Psoas muscle (tissue), 8 donors: ENCODE results near the gene MYO5C. TPM values are rescaled to one million over a fixed set of nuclear protein-coding genes. Genes with fewer than 3 reads are reported as not detected.

ENCODE experiments used
- ATAC-seq, 4 donors: fragments of 200-7000 bp; cut with Tn5 transposase; one replicate each; pipeline ENCODE4 v1.9.1; 2020; ENCODE audit warnings: moderate library complexity in 3 of 4, mild to moderate bottlenecking in 2 of 4
- DNase-seq, 2 donors: peaks; one replicate each; pipeline ENCODE4 v3.0.0-alpha.2; 2020
- H3K27ac ChIP-seq: fragments of 200-600 bp; one replicate; pipeline ENCODE4 v1.8.0; 2022
- H3K27me3 ChIP-seq, 3 donors: fragments of 200-600 bp in 1 of 3; one replicate each; pipeline versions ENCODE4 v1.6.1 to v1.8.0; 2013 to 2022; ENCODE audit warnings: low read length in 2 of 3, mild to moderate bottlenecking in 2 of 3, moderate library complexity in 1 of 3; ENCODE audit not compliant: insufficient read depth in 3 of 3
- H3K36me3 ChIP-seq, 2 donors: fragments of 200-600 bp in 1 of 2; one replicate each; pipeline versions ENCODE4 v1.6.1 to v1.8.0; 2013 to 2022; ENCODE audit warnings: low read depth in 1 of 2, mild to moderate bottlenecking in 1 of 2, moderate library complexity in 1 of 2; ENCODE audit not compliant: insufficient read depth in 1 of 2
- H3K4me1 ChIP-seq: fragments of 200-600 bp; one replicate; pipeline ENCODE4 v1.8.0; 2022
- H3K4me3 ChIP-seq: fragments of 200-600 bp; one replicate; pipeline ENCODE4 v1.8.0; 2022; ENCODE audit warnings: mild to moderate bottlenecking
- H3K9me3 ChIP-seq: fragments of 200-600 bp; one replicate; pipeline ENCODE4 v1.8.0; 2022
- CTCF ChIP-seq: fragments of 200-600 bp; IDR thresholded peaks from one replicate; pipeline ENCODE4 v1.8.0; 2022; ENCODE audit warnings: antibody characterized with exemption
- WGBS, 3 donors: extraction: QIAGEN DNeasy Blood & Tissue Kit; methylation state at CpG; one replicate each; pipeline versions ENCODE4 v1.1.6 to v1.1.7; 2013; 5-methylcytosine and 5-hydroxymethylcytosine counted together
- intact Hi-C, 2 donors: fragments of 100-400 bp; cut with DNase I; formaldehyde crosslinking; loops; one replicate each; pipeline versions ENCODE4 v1.11.0 to v1.14.2; 2022
- polyA plus RNA-seq, 3 donors: library from polyadenylated mRNA; stranded (reverse); fragments of 200-250 nt; gene quantifications; one replicate each; pipeline ENCODE4 v1.2.3, GENCODE V29; 2013
- total RNA-seq, 4 donors: library from RNA; stranded (reverse); fragmentation: NEBNext Ultra II Directional in 2 of 4; extraction: Animal tissue kit (Norgen Biotek cat#: 25700) in 2 of 4; gene quantifications; one replicate each; pipeline versions ENCODE4 v1.2.1 to v1.2.4, GENCODE V29; 2021 to 2023
- donor health status: healthy with polysubstance abuse.
- donor health status: DM: no; HTN: no; CAD: no; lungs with moderate emphysema.
- donor health status: Bipolar disorder and iron deficiency.
- donor health status: healthy.
- donor health status: DM: yes; HTN: yes; CAD: no.
- donor health status: DM: no; HTN: no; CAD: no.
- donor health status: DM: no; HTN: no; CAD: no.
- donor health status: DM: yes; HTN: yes; CAD: no.

MYO5C gene
- total and polyA plus RNA-seq, 7 donors = 0.53 to 3.0 (median 1.2) TPM

- peaks cover 16% of the 10 kb centered on the region for H3K4me1 ChIP-seq
These were observed 39.2 kb downstream of the MYO5C start for GRCh38 chr15:52256366-52256765.

GRCh38 chr15:52255935-52256334 is 39.7 kb downstream of the MYO5C start:
- no peaks in the 10 kb centered on the region for H3K36me3 ChIP-seq
- no peak for ATAC-seq
- H3K27ac ChIP-seq = no peak overlapping the region
- 66 to 78% (median 68%) methylated on average over 6 of the region's 6 CpGs for WGBS, 3 donors
- no peaks in the 10 kb centered on the region for H3K27me3 ChIP-seq
- no peak for TF ChIP-seq CTCF
- intact Hi-C loops = loop anchor here (1.0 to 10.0 kb wide), 4 partner anchors 79 to 479 kb away; partner anchors contain the start of gene ARPP19 (in 1 of the 2)
- no peaks in the 10 kb centered on the region for H3K9me3 ChIP-seq
- peaks cover 16% of the 10 kb centered on the region for H3K4me1 ChIP-seq
- no peak overlapping the region for H3K4me3 ChIP-seq
- DNase-seq = no peak

More at GRCh38 chr15:52256366-52256765, 39.2 kb downstream of the MYO5C start:
- ATAC-seq (peak; percentile 52 to 66 (median 58)), DNase-seq (peak; percentile 55 to 75)
- intact Hi-C loops = loop anchor here (1.0 to 10.0 kb wide), 4 partner anchors 78 to 479 kb away; partner anchors contain the start of gene ARPP19 (in 1 of the 2)
- no peaks in the 10 kb centered on the region for H3K27me3 ChIP-seq
- peak overlapping the region; percentile 20 for H3K4me3 ChIP-seq
- WGBS, 3 donors = 6 to 9% (median 7%) methylated on average over 10 of the region's 10 CpGs
- no peak overlapping the region for H3K27ac ChIP-seq
- TF ChIP-seq CTCF = peak; percentile 70
- H3K36me3 ChIP-seq = no peaks in the 10 kb centered on the region
- H3K9me3 ChIP-seq = no peaks in the 10 kb centered on the region

GRCh38 chr15:52255008-52255407 is 40.6 kb downstream of the MYO5C start:
- TF ChIP-seq CTCF = no peak
- ATAC-seq (no peak), DNase-seq (no peak)
- Histone ChIP-seq H3K4me1 (peaks cover 16% of the 10 kb centered on the region), H3K36me3 (no peaks in the 10 kb centered on the region), H3K27ac (no peak overlapping the region), H3K9me3 (no peaks in the 10 kb centered on the region), H3K27me3 (no peaks in the 10 kb centered on the region), H3K4me3 (no peak overlapping the region)
- 50 to 75% (median 70%) methylated on average over 1 of the region's 1 CpG for WGBS, 3 donors
- intact Hi-C loops = loop anchor here in 1 of 2 donors (10.0 kb wide), 2 partner anchors 80 to 310 kb away; partner anchors contain the start of gene ARPP19

GRCh38 chr15:52254391-52254790 is 41.2 kb downstream of the MYO5C start:
- intact Hi-C loops = loop anchor here in 1 of 2 donors (10.0 kb wide), 2 partner anchors 80 to 310 kb away; partner anchors contain the start of gene ARPP19
- H3K9me3 ChIP-seq = no peaks in the 10 kb centered on the region
- H3K27me3 ChIP-seq = no peaks in the 10 kb centered on the region
- no peak overlapping the region for H3K27ac ChIP-seq
- no peak for ATAC-seq
- no peak for DNase-seq
- TF ChIP-seq CTCF = no peak
- H3K36me3 ChIP-seq = no peaks in the 10 kb centered on the region
- no peak overlapping the region for H3K4me3 ChIP-seq
- H3K4me1 ChIP-seq = peaks cover 16% of the 10 kb centered on the region
- WGBS, 3 donors = 85 to 89% (median 88%) methylated on average over 4 of the region's 4 CpGs

- WGBS, 3 donors = 79 to 82% (median 81%) methylated on average over 4 of the region's 4 CpGs
- DNase-seq = no peak
- no peak overlapping the region for H3K27ac ChIP-seq
- no peak overlapping the region for H3K4me3 ChIP-seq
- no peaks in the 10 kb centered on the region for H3K27me3 ChIP-seq
- no peak for ATAC-seq
- intact Hi-C loops = loop anchor here in 1 of 2 donors (10.0 kb wide), 2 partner anchors 82 to 312 kb away; partner anchors contain the start of gene ARPP19
- no peaks in the 10 kb centered on the region for H3K9me3 ChIP-seq
- TF ChIP-seq CTCF = no peak
- H3K4me1 ChIP-seq = peaks cover 12% of the 10 kb centered on the region
- H3K36me3 ChIP-seq = no peaks in the 10 kb centered on the region
These were observed 42.8 kb downstream of the MYO5C start for GRCh38 chr15:52252781-52253180.
